GM18951 (cell line): Measurements from ENCODE around the gene CNTNAP2.

Source experiments
- POLR2A ChIP-seq: IDR thresholded peaks from 4 replicates; pipeline ENCODE4 v1.6.1; 2011; ENCODE audit warnings: mild to moderate bottlenecking; ENCODE audit not compliant: insufficient read length, insufficient read depth; ENCODE audit errors: extremely low read depth
- in situ Hi-C: fragments of 300-500 bp; cut with MboI; formaldehyde crosslinking; loops from one replicate; pipeline ENCODE4 v1.12.0; 2022; ENCODE audit warnings: low sequenced_read_pairs, mixed read lengths, inconsistent platforms; ENCODE audit not compliant: unreplicated experiment

The CNTNAP2 gene

DNA sequence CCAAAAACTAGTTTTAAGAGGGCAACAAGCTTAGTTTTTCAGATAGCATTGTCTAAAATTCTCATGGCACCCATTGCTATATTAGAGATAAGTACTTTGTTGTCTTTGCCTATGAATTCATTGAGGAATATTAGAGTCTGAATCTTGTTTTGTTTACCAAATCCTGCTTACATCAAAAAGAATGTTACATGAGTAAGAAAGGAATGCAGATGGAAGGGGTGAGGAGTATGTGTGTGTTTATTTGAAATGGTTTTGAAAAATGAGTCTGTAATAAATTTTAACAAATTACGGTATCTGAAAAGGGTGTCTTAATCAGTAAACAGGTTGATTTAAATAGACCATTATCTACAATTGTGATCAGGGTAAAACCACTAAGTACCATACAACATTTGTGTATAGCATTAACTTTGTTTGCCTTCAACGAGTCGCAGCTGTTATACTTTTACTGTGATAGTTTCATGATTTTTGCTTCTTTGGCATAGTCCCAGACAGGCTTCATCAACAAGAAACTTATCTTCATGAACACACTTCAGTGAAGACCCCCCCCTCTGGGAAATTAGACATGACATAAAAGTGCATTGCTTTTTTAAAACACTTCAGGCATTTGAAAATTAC is 1290.0 kb downstream of the CNTNAP2 start:
- in situ Hi-C loops: no loop called here
- no peak for TF ChIP-seq POLR2A

- no peak for TF ChIP-seq POLR2A
- in situ Hi-C loops: no loop called here
Measured at GRCh38 chr7:147411096-147411495, 1294.5 kb downstream of the CNTNAP2 start.

DNA sequence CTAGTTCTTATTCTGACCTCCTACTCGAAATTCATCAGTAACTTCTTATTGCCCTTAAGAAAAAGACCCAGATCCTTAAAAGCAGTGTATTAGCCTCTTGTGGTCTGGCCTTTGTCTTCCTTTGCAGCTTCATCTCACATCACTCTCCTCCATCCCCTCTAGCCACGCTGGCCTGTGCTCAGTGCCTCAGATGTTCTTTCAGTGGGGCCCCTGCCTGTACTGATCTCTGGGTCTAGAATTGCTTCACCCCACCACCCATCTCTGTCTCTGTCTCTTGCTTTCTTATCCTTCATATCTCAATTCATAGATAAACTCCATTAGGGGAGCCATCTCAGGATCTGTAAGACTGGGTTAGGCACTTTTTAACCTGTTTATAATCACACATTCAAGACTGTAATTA is 1295.5 kb downstream of the CNTNAP2 start:
- no peak for TF ChIP-seq POLR2A
- in situ Hi-C loops: no loop called here

DNA sequence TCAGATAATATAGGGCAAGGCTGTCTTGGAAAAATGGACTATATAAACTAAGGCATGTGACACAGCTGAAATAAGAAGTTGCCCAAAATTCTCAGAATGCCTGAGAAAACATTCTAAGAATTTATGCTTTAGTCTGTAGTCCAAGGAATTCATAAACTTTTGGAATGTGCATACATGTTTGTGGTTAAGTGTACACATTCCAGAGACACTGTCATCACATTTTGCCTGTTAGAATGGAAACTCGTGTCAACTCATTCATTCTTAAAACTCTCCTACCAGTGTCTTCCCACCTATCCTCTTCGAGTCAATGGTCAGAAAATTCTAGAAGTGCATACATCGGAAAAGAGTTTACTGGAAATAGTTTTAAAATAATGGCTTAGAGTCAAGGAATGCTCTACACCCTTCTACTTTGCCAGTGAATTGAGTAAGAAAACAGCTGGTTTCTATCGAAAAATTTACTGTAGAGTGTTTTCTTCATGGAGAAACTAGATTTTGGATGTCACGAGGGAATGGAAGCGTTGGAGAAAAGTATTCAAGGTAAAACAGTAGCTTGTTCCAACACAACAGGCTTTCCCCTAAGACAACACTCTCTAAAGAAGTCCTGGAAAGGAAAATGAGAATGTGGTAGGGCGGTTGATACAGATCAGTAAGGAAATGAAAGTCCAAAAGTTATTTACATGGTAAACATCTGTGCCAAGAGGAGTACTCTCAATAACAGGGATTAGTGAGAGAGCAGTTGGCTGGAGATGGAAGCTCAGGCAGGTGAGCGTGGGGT is 1296.4 kb downstream of the CNTNAP2 start:
- in situ Hi-C loops: no loop called here
- no peak for TF ChIP-seq POLR2A

DNA sequence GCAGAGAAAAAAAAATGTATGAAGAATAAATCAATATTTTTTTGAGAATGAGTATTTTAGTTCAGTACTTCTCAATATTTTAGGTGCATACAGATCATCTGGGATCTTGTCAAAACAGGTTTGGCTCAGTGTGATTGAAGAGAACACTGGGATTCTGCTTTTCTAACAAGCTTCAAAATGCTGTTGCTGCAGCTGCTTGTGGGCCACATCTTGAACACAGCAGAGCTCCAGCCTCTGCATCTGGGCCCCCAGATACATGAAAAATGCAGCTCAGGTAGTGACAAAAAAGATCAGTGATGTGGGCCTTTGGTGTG is 1296.9 kb downstream of the CNTNAP2 start:
- TF ChIP-seq POLR2A: no peak
- in situ Hi-C loops: no loop called here

DNA sequence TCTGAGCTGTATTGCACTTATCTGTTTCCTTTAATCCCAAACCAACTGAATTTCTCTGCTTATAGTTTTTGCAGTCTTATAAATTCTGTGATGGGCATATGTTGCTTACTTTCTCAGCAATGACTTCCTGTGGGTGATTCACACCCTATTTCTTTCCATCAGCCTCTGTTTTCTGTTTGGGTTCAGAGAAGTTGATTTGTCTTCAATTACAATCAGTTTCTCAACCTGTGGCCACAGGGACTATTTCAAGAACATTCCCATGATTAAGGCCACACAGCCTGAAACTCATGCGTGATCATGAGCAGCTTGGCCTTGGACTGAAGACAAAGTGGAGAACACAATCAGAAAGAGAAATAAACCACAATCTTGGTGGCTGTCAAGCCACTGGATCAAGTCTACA is 1299.4 kb downstream of the CNTNAP2 start:
- TF ChIP-seq POLR2A: no peak
- in situ Hi-C loops: no loop called here

GRCh38 chr7:147418966-147419365 is 1302.4 kb downstream of the CNTNAP2 start:
- TF ChIP-seq POLR2A: no peak
- in situ Hi-C loops: no loop called here

DNA sequence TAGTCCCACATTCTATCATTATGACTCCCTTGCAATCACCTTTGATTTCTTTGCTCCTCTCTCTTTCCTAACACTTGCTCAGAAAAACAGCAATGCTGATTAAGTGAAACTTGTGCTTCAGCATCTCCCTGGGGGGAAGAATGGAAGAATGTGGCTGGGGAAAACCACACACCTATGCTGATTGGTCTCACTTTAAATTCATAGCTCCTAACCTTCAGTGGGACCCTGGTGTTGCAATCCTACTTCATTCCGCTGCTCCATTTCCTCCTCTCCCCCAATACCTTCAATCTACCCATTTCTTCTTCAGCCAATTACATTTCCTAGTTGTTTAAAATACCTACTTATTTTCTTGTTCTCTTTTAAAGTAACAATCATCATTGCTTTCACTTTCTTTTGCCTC is 1307.3 kb downstream of the CNTNAP2 start:
- in situ Hi-C loops: no loop called here
- no peak for TF ChIP-seq POLR2A

DNA sequence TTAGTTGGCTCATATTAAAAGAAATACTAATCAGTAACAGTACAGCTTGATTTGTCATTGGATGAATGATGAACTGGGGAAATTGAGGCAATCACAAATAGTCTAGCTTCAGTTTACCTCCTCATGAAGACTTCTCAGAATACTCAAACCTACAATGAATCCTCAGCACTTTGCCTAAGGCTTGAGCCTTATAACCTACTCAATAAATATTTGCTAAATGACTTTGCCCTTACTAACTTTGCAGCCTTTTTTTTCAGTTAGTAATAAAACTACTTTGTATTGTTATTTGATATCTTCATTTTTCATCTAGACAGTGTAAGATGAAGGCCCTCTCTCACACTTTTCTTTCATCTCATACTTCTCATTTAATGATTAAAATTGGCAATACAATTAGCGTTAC is 1311.5 kb downstream of the CNTNAP2 start:
- TF ChIP-seq POLR2A: no peak
- in situ Hi-C loops: no loop called here

DNA sequence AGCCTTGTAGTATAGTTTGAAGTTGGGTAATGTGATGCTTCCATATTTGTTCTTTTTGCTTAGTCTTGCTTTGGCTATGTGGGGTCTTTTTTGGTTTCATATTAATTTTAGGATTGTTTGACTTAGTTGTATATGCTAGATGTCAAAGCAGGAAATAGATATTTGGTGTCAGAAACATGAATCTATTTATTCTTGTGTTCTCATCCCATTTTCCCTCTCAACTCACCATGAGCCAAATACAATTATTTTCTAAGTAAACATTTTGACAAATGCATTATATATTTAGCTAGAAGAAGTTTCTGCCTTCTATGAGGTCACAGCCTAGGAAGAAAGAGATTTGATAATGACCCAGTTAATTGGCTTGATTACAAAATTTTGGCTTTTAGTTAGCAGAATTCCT is 1313.4 kb downstream of the CNTNAP2 start:
- no peak for TF ChIP-seq POLR2A
- in situ Hi-C loops: no loop called here

- in situ Hi-C loops: no loop called here
- no peak for TF ChIP-seq POLR2A
Measured at GRCh38 chr7:147432079-147432478, 1315.5 kb downstream of the CNTNAP2 start.

- TF ChIP-seq POLR2A: no peak
- in situ Hi-C loops: no loop called here
Measured at GRCh38 chr7:147432576-147432975, 1316.0 kb downstream of the CNTNAP2 start.

- in situ Hi-C loops: no loop called here
- TF ChIP-seq POLR2A: no peak
Measured at GRCh38 chr7:147436718-147437117, 1320.1 kb downstream of the CNTNAP2 start.

DNA sequence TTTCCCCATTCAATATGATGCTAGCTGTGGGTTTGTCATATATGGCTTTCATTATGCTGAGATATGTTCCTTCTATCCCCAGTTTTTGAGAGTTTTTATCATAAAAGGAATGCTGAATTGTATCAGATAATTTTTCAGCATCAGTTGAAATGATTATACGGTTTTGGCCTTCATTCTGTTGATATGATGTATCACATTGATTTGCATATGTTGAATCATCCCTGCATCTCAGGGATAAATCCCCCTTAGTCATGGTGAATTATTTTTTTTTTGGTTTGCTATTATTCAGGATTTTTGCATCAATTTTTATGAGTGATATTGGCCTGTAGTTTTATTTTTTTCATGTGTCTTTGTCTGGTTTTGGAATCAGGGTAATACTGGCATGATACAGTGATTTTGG is 1321.6 kb downstream of the CNTNAP2 start:
- in situ Hi-C loops: no loop called here
- no peak for TF ChIP-seq POLR2A

GRCh38 chr7:147443942-147444341 is 1327.3 kb downstream of the CNTNAP2 start:
- TF ChIP-seq POLR2A: no peak
- in situ Hi-C loops: no loop called here

GRCh38 chr7:147452816-147453215 is 1336.2 kb downstream of the CNTNAP2 start:
- in situ Hi-C loops: no loop called here
- TF ChIP-seq POLR2A: no peak
